Nephron (organoid): ENCODE data around the gene UGT1A9.
"Not testable (repeated sequence)": the region's sequence is repeated elsewhere in the genome, so short reads cannot be mapped to it uniquely, and the experiment has no call there.

Source experiments
- H3K27ac Mint-ChIP-seq, 3 experiments: 2 replicates each; pipeline ENCODE4 v1.8.0; 2020; ENCODE audit warnings: mixed read lengths in 3 of 3, mild to moderate bottlenecking in 2 of 3, moderate library complexity in 1 of 3
- H3K27me3 Mint-ChIP-seq: 2 replicates; pipeline ENCODE4 v1.8.0; 2021; ENCODE audit warnings: low read depth, mild to moderate bottlenecking, moderate library complexity, mixed read lengths
- H3K36me3 Mint-ChIP-seq: 2 replicates; pipeline ENCODE4 v1.8.0; 2020; ENCODE audit warnings: low read depth, mixed read lengths
- H3K4me1 Mint-ChIP-seq: 2 replicates; pipeline ENCODE4 v1.8.0; 2020; ENCODE audit warnings: mixed read lengths
- H3K4me3 Mint-ChIP-seq, 3 experiments: 2 replicates each; pipeline ENCODE4 v1.8.0; 2020; ENCODE audit warnings: mild to moderate bottlenecking in 3 of 3, mixed read lengths in 3 of 3, moderate library complexity in 2 of 3
- H3K9me3 Mint-ChIP-seq: 2 replicates; pipeline ENCODE4 v1.8.0; 2020; ENCODE audit warnings: mixed read lengths
- TF ChIP-seq, protein P1 (sequence below), 3 experiments: fragments of 200-600 bp; sonication (generic); IDR thresholded peaks; one replicate each; pipeline ENCODE4 v1.5.0; 2021; ENCODE audit warnings: antibody characterized with exemption in 3 of 3; ENCODE audit not compliant: unreplicated experiment in 3 of 3

Gene UGT1A9

DNA sequence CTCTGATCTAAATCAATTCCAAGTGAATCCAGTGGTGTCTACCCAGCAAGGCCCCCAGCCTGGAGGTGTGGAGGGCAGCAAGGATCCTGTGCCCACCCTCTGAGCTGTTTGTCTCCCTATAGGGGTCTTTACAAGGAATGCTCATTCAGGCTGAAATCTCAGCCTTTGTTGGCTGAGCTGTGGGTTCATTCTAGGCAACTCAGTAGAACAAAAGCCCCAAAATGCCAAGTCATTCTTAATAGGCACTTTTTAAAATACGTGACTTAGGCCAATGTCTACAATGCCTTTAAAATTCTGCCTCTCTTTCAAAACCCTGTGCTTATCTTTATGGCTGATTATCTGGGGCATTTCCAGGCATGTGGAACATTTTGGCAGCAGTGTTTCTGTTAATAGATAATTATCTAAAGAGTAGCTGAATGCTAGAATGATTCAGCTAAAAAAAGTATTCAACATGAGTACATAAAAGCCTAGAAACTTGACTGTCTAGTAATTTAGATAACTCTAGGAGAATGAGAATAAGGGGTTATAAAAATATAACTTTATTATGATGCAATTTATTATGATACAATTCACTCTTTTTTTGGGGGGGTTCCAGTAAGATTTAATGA lies 28.4 kb downstream of the UGT1A9 start:
- Mint-ChIP-seq H3K4me1 (no peaks in the 10 kb centered on the region), H3K4me3 (no peak overlapping the region), H3K9me3 (peaks cover 11% of the 10 kb centered on the region), H3K27ac (peak overlapping the region in 1 of 3 experiments; percentile 27), H3K36me3 (no peaks in the 10 kb centered on the region), H3K27me3 (no peaks in the 10 kb centered on the region)
- TF ChIP-seq, protein P1, sequence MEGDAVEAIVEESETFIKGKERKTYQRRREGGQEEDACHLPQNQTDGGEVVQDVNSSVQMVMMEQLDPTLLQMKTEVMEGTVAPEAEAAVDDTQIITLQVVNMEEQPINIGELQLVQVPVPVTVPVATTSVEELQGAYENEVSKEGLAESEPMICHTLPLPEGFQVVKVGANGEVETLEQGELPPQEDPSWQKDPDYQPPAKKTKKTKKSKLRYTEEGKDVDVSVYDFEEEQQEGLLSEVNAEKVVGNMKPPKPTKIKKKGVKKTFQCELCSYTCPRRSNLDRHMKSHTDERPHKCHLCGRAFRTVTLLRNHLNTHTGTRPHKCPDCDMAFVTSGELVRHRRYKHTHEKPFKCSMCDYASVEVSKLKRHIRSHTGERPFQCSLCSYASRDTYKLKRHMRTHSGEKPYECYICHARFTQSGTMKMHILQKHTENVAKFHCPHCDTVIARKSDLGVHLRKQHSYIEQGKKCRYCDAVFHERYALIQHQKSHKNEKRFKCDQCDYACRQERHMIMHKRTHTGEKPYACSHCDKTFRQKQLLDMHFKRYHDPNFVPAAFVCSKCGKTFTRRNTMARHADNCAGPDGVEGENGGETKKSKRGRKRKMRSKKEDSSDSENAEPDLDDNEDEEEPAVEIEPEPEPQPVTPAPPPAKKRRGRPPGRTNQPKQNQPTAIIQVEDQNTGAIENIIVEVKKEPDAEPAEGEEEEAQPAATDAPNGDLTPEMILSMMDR (IDR thresholded peaks at IDR 0.05; ENCODE audit: unreplicated experiment in 3 of 3), result no peak

DNA sequence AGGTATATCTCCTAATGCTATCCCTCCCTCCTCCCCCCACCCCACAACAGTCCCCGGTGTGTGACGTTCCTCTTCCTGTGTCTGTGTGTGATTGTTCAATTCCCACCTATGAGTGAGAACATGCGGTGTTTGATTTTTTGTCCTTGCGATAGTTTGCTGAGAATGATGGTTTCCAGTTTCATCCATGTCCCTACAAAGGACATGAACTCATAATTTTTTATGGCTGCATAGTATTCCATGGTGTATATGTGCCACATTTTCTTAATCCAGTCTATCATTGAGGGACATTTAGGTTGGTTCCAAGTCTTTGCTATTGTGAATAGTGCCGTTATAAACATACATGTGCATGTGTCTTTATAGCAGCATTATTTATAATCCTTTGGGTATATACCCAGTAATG lies 29.1 kb downstream of the UGT1A9 start:
- not testable (repeated sequence) for H3K27ac Mint-ChIP-seq, H3K4me3 Mint-ChIP-seq, H3K4me1 Mint-ChIP-seq, H3K27me3 Mint-ChIP-seq, H3K36me3 Mint-ChIP-seq
- peaks cover 11% of the 10 kb centered on the region for H3K9me3 Mint-ChIP-seq

DNA sequence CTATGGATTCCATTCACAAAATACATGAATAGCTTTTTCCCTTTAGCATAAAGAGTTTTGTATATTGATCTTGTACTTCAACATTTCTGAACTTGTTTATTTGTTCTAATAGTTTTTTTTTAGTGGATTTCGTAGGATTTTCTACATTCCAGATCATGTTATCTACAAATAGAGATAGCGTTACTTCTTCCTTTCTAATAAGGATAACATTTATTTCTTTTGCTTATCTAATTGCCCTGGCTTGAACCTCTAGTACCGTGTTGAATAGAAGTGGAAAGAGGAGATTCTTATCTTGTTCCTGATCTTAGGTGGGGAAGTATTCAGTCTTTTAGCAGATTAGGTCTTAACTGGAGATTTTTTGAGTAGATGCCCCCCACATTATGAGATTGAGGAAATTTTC lies 30.5 kb downstream of the UGT1A9 start:
- H3K4me3 Mint-ChIP-seq, result no peak overlapping the region
- H3K4me1 Mint-ChIP-seq, result no peaks in the 10 kb centered on the region
- H3K36me3 Mint-ChIP-seq, result no peaks in the 10 kb centered on the region
- no peaks in the 10 kb centered on the region for H3K27me3 Mint-ChIP-seq
- H3K27ac Mint-ChIP-seq, result no peak overlapping the region
- TF ChIP-seq, protein P1 (IDR thresholded peaks at IDR 0.05; ENCODE audit: unreplicated experiment in 3 of 3), result no peak
- peaks cover 11% of the 10 kb centered on the region for H3K9me3 Mint-ChIP-seq

DNA sequence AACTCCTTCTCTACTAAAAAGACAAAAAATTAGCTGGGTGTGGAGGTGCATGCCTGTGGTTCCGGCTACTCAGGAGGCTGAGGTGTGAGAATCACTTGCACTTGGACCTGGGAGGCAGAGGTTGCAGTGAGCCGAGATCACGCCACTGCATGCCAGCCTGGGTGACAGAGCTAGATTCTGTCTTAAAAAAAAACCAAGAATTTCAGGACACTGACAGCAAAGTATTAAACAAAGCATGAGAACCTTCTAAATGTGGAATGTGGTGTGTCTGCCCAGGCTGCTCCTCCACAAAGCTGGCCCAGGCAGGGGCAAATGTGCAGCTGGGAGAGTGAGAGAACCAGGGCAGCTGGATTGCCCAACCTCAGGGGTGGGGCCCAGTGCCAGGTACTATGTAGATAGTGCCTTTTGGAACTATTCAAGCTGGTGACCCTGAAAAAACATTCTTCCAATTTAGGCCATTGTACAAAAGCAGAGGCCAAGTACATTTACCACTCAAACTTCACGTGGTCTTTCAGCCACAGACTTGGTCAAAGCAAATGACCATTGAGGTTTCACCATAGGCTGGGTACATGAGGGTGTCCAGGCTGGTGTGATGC lies 34.3 kb downstream of the UGT1A9 start:
- peaks cover 11% of the 10 kb centered on the region for H3K9me3 Mint-ChIP-seq
- H3K4me1 Mint-ChIP-seq, result no peaks in the 10 kb centered on the region

DNA sequence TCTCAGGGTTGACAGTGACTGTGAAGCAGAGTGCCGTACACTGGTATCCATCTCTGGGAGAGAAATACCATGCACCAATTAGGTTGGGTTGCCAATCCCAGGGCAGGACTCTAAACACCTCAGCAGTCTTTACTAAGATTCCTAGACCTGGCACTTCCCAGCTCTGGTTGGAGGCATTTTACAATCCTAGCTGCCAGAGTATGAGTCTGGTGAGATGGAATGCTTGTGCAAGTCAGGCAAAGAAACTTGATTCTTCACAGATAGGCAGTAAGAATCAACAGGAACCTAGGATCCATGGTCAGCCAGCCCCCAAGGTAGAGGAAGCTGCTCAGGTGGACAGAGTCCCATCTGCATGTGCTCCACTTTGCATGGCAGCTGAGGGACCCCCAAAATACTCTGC lies 35.0 kb downstream of the UGT1A9 start:
- Mint-ChIP-seq H3K9me3 (peaks cover 11% of the 10 kb centered on the region), H3K27me3 (peaks cover 13% of the 10 kb centered on the region), H3K4me3 (no peak overlapping the region), H3K36me3 (no peaks in the 10 kb centered on the region), H3K4me1 (no peaks in the 10 kb centered on the region), H3K27ac (no peak overlapping the region)
- TF ChIP-seq, protein P1 (IDR thresholded peaks at IDR 0.05; ENCODE audit: unreplicated experiment in 3 of 3), result no peak

More for the DNA sequence above, 34.3 kb downstream of the UGT1A9 start:
- no peaks in the 10 kb centered on the region for H3K36me3 Mint-ChIP-seq
- no peak overlapping the region for H3K27ac Mint-ChIP-seq
- peaks cover 7% of the 10 kb centered on the region for H3K27me3 Mint-ChIP-seq
- H3K4me3 Mint-ChIP-seq, result no peak overlapping the region
- TF ChIP-seq, protein P1 (IDR thresholded peaks at IDR 0.05; ENCODE audit: unreplicated experiment in 3 of 3), result no peak

- Mint-ChIP-seq H3K36me3 (no peaks in the 10 kb centered on the region), H3K27ac (no peak overlapping the region), H3K4me1 (no peaks in the 10 kb centered on the region), H3K4me3 (no peak overlapping the region), H3K27me3 (peaks cover 18% of the 10 kb centered on the region), H3K9me3 (peaks cover 6% of the 10 kb centered on the region)
- TF ChIP-seq, protein P1 (IDR thresholded peaks at IDR 0.05; ENCODE audit: unreplicated experiment in 3 of 3), result no peak
Observed at GRCh38 chr2:233707940-233708644, 36.4 kb downstream of the UGT1A9 start.
